Measurements from ENCODE around the gene TSPAN32.
"Not testable (repeated sequence)": the region's sequence is repeated elsewhere in the genome, so short reads cannot be mapped to it uniquely, and the experiment has no call there.

The TSPAN32 gene

DNA sequence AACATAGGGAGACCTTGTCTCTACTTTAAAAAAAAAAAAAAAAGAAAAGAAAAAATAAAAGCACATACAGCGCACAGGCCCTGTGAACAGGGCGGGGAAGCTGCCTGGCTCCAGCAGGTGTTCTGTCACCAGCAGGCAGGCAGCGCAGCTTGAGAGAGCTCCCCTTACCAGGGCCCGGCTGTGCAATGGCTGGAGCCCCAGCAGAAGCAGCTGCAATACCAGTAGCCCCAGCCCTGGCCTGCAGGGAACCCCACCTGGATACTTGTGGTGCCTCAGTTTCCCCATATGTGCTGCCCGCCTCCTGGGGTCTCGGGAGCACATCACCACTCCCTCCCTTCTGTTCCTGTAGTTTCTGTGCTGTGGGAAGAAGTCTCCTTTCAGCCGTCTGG, 12.3 kb downstream of the TSPAN32 start:
- no peak for DNase-seq (ENCODE audit: low spot score)

- DNase-seq (ENCODE audit: low spot score) = no peak
These were observed 12.9 kb downstream of the TSPAN32 start for GRCh38 chr11:2314525-2315394.

DNA sequence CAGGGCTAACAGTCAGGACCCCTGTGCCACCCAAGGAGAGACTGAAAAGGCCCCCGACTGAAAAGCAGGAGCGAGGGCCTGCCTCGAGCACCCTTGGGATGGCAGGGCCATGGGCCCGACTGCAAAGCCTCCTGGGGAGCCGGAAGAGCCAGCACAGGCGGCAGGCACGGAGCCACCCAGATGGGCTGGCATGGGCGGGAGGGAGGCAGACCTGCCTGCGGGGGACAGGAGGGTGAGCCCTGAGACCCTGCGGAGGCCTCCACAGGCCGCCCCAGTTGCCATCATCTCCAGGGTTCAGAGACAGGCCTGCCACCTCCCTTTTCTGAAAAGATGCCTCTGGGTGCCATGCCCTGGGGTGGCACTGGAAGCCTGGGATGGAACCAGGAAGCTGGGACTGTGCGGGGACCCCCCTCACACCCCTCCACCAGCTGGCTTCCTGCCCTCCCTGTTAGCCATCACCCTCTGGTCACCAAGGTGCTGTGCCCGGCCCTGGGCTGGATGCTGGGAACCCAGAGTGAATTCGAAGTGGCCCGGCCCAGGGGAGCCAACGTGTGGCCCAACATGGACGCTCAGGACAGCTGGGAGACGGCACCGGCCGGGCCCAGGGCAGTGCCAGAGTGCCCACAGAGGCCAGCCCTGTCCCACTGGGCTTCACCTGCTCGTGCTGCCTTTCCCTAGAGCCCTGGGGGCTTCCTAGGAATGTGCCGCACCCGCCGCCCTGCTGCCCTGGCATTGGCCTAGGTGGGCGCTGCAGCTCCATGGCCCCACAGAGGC, 13.8 kb downstream of the TSPAN32 start:
- DNase-seq (ENCODE audit: low spot score) = no peak

DNA sequence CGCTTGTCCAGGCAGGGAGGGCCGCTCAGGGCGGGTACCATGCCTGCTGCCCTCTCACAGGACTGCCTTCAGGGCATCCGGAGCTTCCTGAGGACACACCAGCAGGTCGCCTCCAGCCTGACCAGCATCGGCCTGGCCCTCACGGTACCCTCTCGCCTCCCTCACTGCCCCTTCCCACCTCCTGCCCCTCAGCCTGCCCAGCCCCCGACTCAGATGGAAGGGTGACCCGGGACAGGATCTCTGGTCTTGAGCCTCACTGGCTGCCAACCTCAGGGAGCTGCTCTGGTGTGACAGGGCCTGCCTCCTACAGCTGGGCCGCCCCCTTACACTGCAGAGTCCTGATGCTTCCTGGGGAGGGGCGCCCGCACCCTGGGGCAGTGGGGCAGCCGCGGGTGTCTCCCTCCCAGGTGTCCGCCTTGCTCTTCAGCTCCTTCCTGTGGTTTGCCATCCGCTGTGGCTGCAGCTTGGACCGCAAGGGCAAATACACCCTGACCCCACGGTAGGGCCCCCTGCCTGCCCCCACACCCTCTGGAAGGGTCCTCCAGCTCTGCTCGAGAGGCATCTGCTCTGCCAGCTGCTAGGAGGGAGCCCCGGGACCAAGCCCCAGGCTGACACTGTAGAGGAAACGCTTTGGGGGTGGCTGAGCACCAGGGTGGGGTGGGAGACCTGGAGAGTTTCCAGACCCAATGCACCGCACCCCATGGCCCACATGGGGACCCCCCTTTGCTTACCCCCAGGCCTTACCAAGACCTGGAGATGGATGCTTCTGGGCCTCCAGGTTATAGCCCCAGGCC, 14.6 kb downstream of the TSPAN32 start:
- no peak for DNase-seq (ENCODE audit: low spot score)

DNA sequence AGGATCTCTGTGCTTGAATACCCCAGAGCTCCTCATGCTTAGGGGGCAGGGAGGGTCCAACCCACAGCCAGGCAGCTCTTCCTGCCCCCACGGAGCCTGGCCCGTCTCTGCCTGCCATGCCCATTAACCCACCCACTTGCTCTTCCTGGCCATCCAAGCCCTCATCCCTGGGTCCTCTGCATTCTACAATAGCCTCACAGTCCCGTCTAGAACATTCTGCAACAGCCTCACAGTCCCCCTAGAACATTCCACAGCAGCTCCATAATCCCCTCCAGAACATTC, 15.1 kb downstream of the TSPAN32 start:
- DNase-seq (ENCODE audit: low spot score) = no peak

DNA sequence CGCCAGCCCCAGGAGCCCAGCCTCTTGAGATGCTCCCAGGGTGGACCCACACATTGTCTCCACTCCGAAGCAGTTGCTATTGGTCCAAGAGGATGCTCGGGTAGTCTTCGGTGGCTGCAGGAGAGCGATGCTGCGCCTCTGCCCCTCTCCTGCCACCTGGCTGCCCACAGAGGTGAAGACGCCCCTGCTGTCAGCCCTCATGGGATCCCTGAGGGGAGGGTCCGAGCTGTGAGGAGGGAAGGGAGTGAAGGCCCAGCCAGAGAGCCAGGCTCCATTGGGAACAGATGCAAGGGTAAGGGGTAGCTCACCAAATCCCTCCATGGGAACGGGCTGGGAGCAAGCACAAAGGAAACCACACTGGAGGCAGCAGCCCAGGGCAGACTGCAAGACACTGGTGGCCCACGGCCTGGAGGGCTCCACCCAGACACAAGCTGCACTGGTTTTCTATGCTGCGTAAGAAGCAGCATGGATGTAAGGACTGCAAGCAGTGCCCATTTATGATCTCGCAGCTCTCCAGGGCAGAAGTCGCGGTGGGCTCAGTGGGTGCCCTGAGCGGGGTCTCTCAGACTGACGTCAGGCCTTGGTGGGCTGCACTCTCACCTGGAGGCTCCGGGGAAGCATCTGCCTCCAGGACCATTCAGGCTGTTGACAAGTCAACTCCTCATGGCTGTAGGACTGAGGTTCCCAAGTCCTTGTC, 15.7 kb downstream of the TSPAN32 start:
- DNase-seq (ENCODE audit: low spot score) = no peak

DNA sequence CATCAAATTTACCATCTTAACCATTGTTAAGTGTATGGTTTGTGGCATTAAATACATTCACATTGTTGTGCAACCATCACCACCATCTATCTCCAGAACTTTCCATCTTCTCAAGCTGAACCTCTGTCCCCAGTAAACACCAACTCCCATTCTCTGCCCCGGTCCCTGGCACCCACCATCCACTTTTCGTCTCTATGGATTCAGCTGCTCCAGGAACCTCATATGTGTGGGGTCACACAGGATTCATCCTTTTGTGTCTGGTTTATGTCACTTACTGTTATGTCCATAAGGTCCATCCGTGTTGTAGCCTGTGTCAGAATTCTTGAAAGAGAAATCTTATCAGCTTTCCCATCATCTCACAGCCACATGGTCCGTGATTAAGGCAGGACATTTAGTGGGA, 16.3 kb downstream of the TSPAN32 start:
- no peak for DNase-seq (ENCODE audit: low spot score)

DNA sequence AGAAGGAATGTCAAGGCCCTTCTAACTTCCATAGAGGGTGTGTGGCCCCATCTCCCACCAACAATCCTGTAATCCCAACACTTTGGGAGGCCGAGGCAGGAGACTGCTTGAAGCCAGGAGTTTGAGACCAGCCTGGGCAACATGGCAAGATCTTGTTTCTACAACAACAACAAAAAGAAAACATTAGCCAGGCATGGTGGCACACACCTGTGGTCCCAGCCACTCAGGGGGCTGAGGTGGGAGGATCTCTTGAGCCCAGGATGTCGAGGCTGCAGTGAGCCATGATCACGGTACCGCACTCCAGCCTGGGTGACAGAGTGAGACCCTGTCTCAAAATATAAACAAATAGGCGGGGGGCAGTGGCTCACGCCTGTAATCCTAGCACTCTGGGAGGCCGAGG, 16.9 kb downstream of the TSPAN32 start:
- no peak for DNase-seq (ENCODE audit: low spot score)

GRCh38 chr11:2319791-2320472, 18.1 kb downstream of the TSPAN32 start:
- DNase-seq (ENCODE audit: low spot score) = no peak

GRCh38 chr11:2320568-2321310, 18.9 kb downstream of the TSPAN32 start:
- no peak for DNase-seq (ENCODE audit: low spot score)

- no peak for DNase-seq (ENCODE audit: low spot score)
These were observed 19.5 kb downstream of the TSPAN32 start for GRCh38 chr11:2321311-2321683.

- no peak for DNase-seq (ENCODE audit: low spot score)
These were observed 23.3 kb downstream of the TSPAN32 start for GRCh38 chr11:2325123-2325522.

DNA sequence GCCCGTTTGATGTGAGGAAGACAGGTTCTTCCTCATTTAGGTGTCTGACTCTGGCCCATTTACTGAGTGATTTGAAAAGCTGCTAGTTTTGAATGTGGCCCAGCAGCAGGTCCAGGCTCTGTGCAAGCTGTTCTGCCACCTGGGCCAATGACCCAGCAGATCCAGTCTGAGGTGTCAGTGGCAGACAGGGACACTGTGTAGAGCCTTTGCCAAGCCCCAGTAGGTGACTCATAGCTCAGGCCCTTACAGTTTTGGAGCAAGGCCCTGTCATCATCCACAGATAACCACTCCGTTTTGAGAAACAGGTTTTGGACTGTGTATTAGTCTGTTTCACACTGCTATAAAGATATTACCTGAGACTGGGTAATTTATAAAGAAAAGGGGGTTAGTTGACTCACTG, 23.9 kb downstream of the TSPAN32 start:
- no peak for DNase-seq (ENCODE audit: low spot score)

DNA sequence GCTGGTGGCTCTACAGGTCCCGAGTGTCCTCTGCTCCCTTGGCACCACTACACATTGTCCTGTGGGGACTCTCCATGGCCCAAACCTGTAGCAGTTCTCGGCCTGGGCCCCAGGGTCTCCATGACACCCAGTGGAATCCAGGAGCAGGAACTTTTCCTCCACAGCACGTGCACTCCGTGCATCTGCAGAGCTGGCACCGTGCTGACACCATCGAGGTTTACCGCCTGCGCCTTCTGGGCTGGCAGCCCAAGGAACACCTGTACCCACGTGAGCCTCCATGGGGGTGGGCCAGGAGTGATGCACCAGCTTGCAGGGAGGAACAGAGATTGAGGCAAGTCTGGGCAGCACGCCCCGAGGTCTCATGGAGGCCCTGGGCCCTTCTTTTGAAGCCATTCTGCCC, 25.2 kb downstream of the TSPAN32 start:
- no peak for DNase-seq (ENCODE audit: low spot score)

GRCh38 chr11:2328021-2328420, 26.2 kb downstream of the TSPAN32 start:
- DNase-seq (ENCODE audit: low spot score) = no peak

DNA sequence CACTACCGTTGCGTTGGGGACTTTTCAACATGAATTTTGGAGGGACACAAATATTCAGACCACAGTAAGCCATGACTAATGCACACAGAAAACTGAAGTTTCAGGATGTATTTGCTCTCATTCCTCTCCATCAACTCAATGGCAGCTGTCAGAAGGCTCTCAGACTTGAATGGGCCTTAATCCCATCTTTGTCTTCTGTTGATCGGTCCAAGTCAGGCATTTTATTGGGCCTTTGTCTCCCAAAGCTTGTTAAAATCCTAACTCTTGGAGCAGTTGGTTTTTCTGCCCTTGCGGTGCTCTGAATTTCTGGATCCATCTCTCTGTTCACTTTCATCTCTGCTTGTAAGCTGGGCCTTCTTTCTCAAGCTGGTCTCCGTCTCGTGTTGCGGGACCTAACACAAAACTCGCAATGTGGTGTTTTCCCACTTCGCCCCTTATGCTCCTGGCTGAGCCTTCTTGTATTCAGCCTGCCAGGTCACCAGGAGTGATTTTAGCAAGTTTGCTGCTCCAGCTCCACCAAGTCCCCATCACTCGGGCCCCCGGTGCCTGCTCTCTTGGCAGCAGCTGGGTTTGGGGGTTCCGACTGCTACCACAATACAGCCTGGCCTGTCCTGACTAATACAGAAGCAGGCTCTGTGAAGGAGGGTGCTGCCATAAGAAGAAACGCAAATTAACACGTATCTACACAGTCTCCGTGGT, 27.0 kb downstream of the TSPAN32 start:
- DNase-seq (ENCODE audit: low spot score) = no peak

GRCh38 chr11:2329551-2329950, 27.7 kb downstream of the TSPAN32 start:
- no peak for DNase-seq (ENCODE audit: low spot score)

DNA sequence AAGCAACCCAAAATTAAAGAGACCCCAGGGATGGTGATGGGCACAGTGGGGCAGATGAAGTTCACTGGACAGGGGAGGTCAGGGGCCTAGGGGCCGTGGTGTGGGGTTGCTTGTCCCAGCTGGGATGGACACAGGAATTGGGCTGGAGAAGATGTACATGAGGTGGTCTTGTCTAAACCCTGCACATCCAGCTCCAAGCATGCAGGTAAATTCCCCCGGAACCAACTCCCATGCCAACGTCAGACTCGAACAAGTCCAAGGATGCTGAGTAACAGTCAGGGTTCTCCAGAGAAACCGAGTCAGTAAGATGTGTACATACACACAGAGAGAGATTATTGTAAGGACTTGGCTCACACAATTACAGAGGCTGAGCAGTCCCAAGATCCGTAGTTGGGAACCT, 28.9 kb downstream of the TSPAN32 start:
- DNase-seq (ENCODE audit: low spot score) = no peak

DNA sequence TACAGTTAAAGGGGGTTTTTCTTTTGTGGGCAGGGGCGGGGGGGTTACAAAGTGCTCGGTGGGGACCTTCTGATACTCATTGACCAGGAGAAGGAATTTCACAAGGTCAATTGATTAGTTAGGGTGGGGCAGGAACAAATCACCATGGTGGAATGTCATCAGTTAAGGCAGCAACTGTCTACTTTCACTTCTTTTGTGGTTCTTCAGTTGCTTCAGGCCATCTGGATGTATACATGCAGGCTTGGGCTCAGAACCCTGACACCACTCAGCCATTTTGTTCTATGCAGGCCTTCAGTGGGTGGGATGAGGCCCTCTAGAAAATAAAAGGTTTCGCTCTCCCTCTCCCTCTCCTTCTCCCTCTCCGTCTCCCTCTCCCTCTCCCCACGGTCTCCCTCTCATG, 29.6 kb downstream of the TSPAN32 start:
- no peak for DNase-seq (ENCODE audit: low spot score)

DNA sequence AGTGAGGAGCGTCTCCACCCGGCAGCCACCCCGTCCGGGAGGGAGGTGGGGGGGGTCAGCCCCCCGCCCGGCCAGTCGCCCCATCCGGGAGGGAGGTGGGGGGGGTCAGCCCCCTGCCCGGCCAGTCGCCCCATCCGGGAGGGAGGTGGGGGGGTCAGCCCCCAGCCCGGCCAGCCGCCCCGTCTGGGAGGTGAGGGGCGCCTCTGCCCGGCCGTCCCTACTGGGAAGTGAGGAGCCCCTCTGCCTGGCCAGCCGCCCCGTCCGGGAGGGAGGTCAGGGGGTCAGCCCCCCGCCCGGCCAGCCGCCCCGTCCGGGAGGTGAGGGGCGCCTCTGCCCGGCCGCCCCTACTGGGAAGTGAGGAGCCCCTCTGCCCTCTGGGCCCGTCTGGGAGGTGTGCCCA, 30.8 kb downstream of the TSPAN32 start:
- not testable (repeated sequence) for DNase-seq (ENCODE audit: low spot score)

All from SK-N-DZ (cell line).